ENCODE measurements around the gene LIME1. TPM values are rescaled to one million over a fixed set of nuclear protein-coding genes. Genes with fewer than 3 reads are reported as not detected.

LIME1 gene
- total RNA-seq, 1 experiment from 2014 or later = 13.5 TPM

DNA sequence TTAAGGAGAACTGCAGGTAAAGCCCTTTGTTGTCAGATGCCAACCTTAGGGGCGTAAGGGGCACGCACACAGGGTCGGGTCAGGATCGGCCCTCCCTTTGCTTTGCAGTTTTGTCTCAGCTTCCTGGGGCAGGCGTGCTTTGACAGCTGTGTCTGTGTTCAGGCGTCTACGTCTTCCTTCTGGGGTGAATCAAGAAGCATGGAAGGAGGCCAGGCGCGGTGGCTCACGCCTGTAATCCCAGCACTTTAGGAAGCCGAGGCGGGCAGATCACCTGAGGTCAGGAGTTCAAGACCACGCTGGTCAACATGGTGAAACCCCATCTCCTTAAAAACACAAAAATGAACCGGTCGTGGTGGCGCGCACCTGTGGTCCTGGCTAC lies 27.3 kb upstream of the LIME1 start:
- no peak overlapping the region for H2BK20ac ChIP-seq (ENCODE audit: low read depth, low read length, poor library complexity, severe bottlenecking)
- no CpG with 5 or more reads among the region's 17 CpGs for WGBS (ENCODE audit: extremely low coverage, insufficient read length, low lambda C conversion rate)
- no peak overlapping the region for H4K91ac ChIP-seq (ENCODE audit: insufficient read length, low read depth, low read length)

More for the DNA sequence above, 27.3 kb upstream of the LIME1 start:
- Mint-ChIP-seq H3K27ac (no peak overlapping the region), H3K4me3 (peak overlapping the region; percentile 89 to 91), H3K36me3 (ENCODE audit: insufficient read depth in 1 of 3, low read depth in 3 of 3) (peaks cover 53 to 69% (median 66%) of the 10 kb centered on the region in 3 experiments), H3K27me3 (ENCODE audit: low read depth) (no peaks in the 10 kb centered on the region), H3K9me3 (peaks cover 0 to 3% of the 10 kb centered on the region in 2 experiments; a peak in 1 of 5 replicates), H3K4me1 (peaks cover 8 to 16% of the 10 kb centered on the region in 2 experiments)
- Histone ChIP-seq H3K4ac (ENCODE audit: low read depth, low read length) (no peak overlapping the region), H3T11ph (ENCODE audit: low read length) (no peak overlapping the region), H3K79me1 (ENCODE audit: insufficient read depth, low read depth, low read length, poor library complexity, severe bottlenecking) (peaks cover 4% of the 10 kb centered on the region), H2AK5ac (ENCODE audit: insufficient read length, low read length) (no peak overlapping the region), H3K27me3 (ENCODE audit: insufficient read depth, low read length) (no peaks in the 10 kb centered on the region), H3K56ac (ENCODE audit: insufficient read length, low read depth, low read length) (no peak overlapping the region), H2AFZ (ENCODE audit: low read length) (no peak overlapping the region), H3K9ac (ENCODE audit: extremely low read depth, insufficient read length, low read length) (no peak overlapping the region), H3K4me1 (ENCODE audit: insufficient read depth, low read length) (no peaks in the 10 kb centered on the region), H3K79me2 (ENCODE audit: insufficient read depth, low read length) (peaks cover 11% of the 10 kb centered on the region; the same call in 1 of the 2 replicates), H3K14ac (ENCODE audit: insufficient read depth, low read length) (no peak overlapping the region), H4K5ac (ENCODE audit: insufficient read length, low read depth, low read length) (no peak overlapping the region), H2BK15ac (ENCODE audit: low read depth, low read length) (no peak overlapping the region), H2BK120ac (ENCODE audit: low read depth, low read length, poor library complexity, severe bottlenecking) (no peak overlapping the region), H3K23me2 (ENCODE audit: insufficient read length, low read depth, low read length, poor library complexity, severe bottlenecking) (peaks cover 12% of the 10 kb centered on the region), H2BK5ac (ENCODE audit: insufficient read length, low read length) (no peak overlapping the region), H3K27ac (ENCODE audit: insufficient read length, low read depth, low read length) (no peak overlapping the region), H2BK12ac (ENCODE audit: insufficient read length, low read depth, low read length) (no peak overlapping the region), H3K18ac (ENCODE audit: insufficient read length, low read depth, low read length) (no peak overlapping the region), H3K9me3 (ENCODE audit: control insufficient read depth, low read depth, low read length) (no peaks in the 10 kb centered on the region), H3K23ac (ENCODE audit: insufficient read length, low read depth, low read length) (no peak overlapping the region), H3K4me2 (ENCODE audit: insufficient read depth, insufficient read length, low read length) (peak overlapping the region; percentile 90), H4K8ac (replicated peaks; ENCODE audit: insufficient read length, low read depth, low read length) (no peak overlapping the region), H4K20me1 (ENCODE audit: control insufficient read depth, insufficient read depth, insufficient read length) (no peaks in the 10 kb centered on the region)
- no peak for DNase-seq
- no peak for TF ChIP-seq CTCF (conservative IDR thresholded peaks at IDR 0.05)
